ENCODE data around the gene QTRT2. TPM values are rescaled to one million over a fixed set of nuclear protein-coding genes. Genes with fewer than 3 reads are reported as not detected.

The QTRT2 gene
- total and polyA plus RNA-seq, 10 of the 15 experiments (the other 5 are each of a cell fraction or from before 2014, with no cell fraction given), result 17.8 to 42.3 (median 28.7) TPM

DNA sequence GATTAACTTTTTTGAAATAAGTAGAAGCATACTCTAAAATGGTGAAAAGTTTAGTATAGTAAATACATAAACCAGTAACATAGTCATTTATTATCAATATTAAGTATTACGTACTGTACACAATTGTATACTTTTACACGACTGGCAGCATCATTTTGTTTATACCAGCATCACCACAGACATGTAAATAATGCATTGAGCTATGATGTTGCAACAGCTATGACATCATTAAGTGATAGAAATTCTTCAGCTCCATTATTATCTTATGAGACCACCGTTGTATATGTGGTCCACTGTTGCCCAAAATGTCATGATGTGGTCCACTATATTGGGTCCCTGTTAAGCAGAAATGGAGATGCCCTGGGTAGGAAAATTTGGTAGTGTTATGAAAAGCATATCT is 71.0 kb downstream of the QTRT2 start:
- in situ Hi-C loops (cut with MboI), result no loop called here
- intact Hi-C loops (cut with micrococcal nuclease; ENCODE audit: unreplicated experiment), result no loop called here
- Histone ChIP-seq H3K36me3 (ENCODE audit: control insufficient read depth in 2 of 2, insufficient read depth in 2 of 2, low read length in 1 of 2) (no peaks in the 10 kb centered on the region), H2AFZ (ENCODE audit: control insufficient read depth, low read depth, low read length) (no peak overlapping the region), H3K4me1 (ENCODE audit: control insufficient read depth, insufficient read depth, low read length) (no peaks in the 10 kb centered on the region), H4K20me1 (ENCODE audit: control insufficient read depth, insufficient read depth) (no peaks in the 10 kb centered on the region), H3K27ac (ENCODE audit: control insufficient read depth, insufficient read depth) (no peak overlapping the region), H3K9ac (ENCODE audit: control insufficient read depth, insufficient read depth, low read length) (no peak overlapping the region), H3K4me3 (no peak overlapping the region), H3K4me2 (ENCODE audit: control insufficient read depth, insufficient read depth) (no peak overlapping the region), H3K27me3 (replicated peaks in 1 of 2; ENCODE audit: control insufficient read depth in 2 of 2, insufficient read depth in 2 of 2, low read length in 1 of 2) (peaks cover 0 to 3% of the 10 kb centered on the region in 2 experiments; a peak in 1 of 4 replicates), H3K79me2 (ENCODE audit: control insufficient read depth, insufficient read depth, low read length) (no peaks in the 10 kb centered on the region), H3K9me3 (replicated peaks; ENCODE audit: control insufficient read depth, insufficient read depth, low read length) (no peaks in the 10 kb centered on the region)
- no peak for ATAC-seq
- ChIA-PET POLR2A (no interaction called here), SMC1A (ENCODE audit: uncharacterized antibody, unreplicated experiment) (interaction anchor here (0.9 kb wide), 1 partner anchor 9 kb away, joined by 4 read pairs; no protein-coding TSS in a partner anchor), RAD21 (ENCODE audit: unreplicated experiment) (no interaction called here), CTCF (interaction anchor here (1.3 to 1.7 kb wide), 2 partner anchors 18 to 27 kb away, joined by 3 read pairs; no protein-coding TSS in a partner anchor)
- TF ChIP-seq YBX1 (IDR thresholded peaks at IDR 0.05) (no peak), RBBP5 (conservative IDR thresholded peaks at IDR 0.05) (no peak), MEF2A (IDR thresholded peaks at IDR 0.05; ENCODE audit: insufficient read depth, low read depth, low read length) (no peak), IKZF1 (conservative IDR thresholded peaks at IDR 0.05) (no peak), ZNF24 (IDR thresholded peaks at IDR 0.05) (no peak), EGR1 (IDR thresholded peaks at IDR 0.05; ENCODE audit: borderline replicate concordance in 1 of 2, low read depth in 2 of 2, low read length in 2 of 2) (no peak)
- TF ChIP-seq, protein P1, sequence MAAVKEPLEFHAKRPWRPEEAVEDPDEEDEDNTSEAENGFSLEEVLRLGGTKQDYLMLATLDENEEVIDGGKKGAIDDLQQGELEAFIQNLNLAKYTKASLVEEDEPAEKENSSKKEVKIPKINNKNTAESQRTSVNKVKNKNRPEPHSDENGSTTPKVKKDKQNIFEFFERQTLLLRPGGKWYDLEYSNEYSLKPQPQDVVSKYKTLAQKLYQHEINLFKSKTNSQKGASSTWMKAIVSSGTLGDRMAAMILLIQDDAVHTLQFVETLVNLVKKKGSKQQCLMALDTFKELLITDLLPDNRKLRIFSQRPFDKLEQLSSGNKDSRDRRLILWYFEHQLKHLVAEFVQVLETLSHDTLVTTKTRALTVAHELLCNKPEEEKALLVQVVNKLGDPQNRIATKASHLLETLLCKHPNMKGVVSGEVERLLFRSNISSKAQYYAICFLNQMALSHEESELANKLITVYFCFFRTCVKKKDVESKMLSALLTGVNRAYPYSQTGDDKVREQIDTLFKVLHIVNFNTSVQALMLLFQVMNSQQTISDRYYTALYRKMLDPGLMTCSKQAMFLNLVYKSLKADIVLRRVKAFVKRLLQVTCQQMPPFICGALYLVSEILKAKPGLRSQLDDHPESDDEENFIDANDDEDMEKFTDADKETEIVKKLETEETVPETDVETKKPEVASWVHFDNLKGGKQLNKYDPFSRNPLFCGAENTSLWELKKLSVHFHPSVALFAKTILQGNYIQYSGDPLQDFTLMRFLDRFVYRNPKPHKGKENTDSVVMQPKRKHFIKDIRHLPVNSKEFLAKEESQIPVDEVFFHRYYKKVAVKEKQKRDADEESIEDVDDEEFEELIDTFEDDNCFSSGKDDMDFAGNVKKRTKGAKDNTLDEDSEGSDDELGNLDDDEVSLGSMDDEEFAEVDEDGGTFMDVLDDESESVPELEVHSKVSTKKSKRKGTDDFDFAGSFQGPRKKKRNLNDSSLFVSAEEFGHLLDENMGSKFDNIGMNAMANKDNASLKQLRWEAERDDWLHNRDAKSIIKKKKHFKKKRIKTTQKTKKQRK (IDR thresholded peaks at IDR 0.05; ENCODE audit: low read depth, low read length), result no peak
- TF ChIP-seq, protein P2, sequence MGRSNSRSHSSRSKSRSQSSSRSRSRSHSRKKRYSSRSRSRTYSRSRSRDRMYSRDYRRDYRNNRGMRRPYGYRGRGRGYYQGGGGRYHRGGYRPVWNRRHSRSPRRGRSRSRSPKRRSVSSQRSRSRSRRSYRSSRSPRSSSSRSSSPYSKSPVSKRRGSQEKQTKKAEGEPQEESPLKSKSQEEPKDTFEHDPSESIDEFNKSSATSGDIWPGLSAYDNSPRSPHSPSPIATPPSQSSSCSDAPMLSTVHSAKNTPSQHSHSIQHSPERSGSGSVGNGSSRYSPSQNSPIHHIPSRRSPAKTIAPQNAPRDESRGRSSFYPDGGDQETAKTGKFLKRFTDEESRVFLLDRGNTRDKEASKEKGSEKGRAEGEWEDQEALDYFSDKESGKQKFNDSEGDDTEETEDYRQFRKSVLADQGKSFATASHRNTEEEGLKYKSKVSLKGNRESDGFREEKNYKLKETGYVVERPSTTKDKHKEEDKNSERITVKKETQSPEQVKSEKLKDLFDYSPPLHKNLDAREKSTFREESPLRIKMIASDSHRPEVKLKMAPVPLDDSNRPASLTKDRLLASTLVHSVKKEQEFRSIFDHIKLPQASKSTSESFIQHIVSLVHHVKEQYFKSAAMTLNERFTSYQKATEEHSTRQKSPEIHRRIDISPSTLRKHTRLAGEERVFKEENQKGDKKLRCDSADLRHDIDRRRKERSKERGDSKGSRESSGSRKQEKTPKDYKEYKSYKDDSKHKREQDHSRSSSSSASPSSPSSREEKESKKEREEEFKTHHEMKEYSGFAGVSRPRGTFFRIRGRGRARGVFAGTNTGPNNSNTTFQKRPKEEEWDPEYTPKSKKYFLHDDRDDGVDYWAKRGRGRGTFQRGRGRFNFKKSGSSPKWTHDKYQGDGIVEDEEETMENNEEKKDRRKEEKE (IDR thresholded peaks at IDR 0.05), result no peak
- no peak for DNase-seq (ENCODE audit: low read depth, low spot score)
- BruUV-seq (replicated peaks), result no TSS peak
- no peak for FAIRE-seq
- 57% methylated on average over 3 of the region's 3 CpGs for WGBS (ENCODE audit: insufficient coverage, insufficient replicate concordance, low lambda C conversion rate, missing lambda C conversion rate)

All from GM12878 (cell line).